Testis (tissue), 2 donors: Measurements from ENCODE around the gene TRIM50.

Experiments used
- POLR2A ChIP-seq: fragments of 450-650 bp; IDR thresholded peaks from one replicate; pipeline ENCODE4 v1.6.1; 2017; ENCODE audit warnings: antibody characterized with exemption, mild to moderate bottlenecking, moderate library complexity
- TF ChIP-seq, protein P1 (sequence below), 3 experiments: fragments of 450-650 bp in 2 of 3; fragments of 200-600 bp in 1 of 3; sonication (generic) in 1 of 3; IDR thresholded peaks; one replicate each; pipeline ENCODE4 v1.5.1; 2016 to 2019; ENCODE audit warnings: antibody characterized with exemption in 3 of 3, mild to moderate bottlenecking in 2 of 3, moderate library complexity in 1 of 3

DNA sequence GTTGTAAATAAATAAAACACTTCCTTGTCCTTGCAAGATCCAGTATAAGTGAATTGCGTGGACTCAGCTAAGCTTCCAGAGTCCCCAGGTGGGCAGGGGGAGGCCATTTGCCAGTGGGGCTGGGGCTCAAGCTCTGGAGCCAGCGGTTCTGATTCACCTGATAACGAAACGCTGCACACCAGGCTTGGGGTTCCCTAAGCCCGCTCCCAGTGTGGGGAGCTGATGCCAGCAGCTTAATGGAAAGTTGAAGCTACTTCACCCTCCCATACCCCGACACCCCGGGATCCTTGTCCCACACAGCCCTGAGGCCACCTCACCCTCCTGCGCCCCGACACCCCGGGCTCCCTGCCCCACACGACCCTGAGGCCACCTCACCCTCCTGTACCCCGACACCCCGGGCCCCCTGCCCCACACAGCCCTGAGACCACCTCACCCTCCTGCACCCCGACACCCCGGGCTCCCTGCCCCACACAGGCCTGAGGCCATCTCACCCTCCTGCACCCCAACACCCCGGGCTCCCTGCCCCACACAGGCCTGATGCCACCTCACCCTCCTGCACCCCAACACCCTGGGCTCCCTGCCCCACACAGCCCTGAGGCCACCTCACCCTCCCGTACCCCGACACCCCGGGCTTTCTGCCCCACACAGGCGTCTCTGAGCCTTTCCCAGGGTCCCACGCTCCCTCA, 30.9 kb upstream of the TRIM50 start:
- TF ChIP-seq, protein P1, sequence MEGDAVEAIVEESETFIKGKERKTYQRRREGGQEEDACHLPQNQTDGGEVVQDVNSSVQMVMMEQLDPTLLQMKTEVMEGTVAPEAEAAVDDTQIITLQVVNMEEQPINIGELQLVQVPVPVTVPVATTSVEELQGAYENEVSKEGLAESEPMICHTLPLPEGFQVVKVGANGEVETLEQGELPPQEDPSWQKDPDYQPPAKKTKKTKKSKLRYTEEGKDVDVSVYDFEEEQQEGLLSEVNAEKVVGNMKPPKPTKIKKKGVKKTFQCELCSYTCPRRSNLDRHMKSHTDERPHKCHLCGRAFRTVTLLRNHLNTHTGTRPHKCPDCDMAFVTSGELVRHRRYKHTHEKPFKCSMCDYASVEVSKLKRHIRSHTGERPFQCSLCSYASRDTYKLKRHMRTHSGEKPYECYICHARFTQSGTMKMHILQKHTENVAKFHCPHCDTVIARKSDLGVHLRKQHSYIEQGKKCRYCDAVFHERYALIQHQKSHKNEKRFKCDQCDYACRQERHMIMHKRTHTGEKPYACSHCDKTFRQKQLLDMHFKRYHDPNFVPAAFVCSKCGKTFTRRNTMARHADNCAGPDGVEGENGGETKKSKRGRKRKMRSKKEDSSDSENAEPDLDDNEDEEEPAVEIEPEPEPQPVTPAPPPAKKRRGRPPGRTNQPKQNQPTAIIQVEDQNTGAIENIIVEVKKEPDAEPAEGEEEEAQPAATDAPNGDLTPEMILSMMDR (IDR thresholded peaks at IDR 0.05) = no peak
- TF ChIP-seq POLR2A = no peak
